GM12865 (cell line): Measurements from ENCODE around the gene HOXA1.

Experiments
- DNase-seq: peaks from one replicate; pipeline ENCODE4 v3.0.0; 2010; ENCODE audit warnings: low read depth
- H3K4me3 ChIP-seq: 2 replicates; pipeline ENCODE4 v1.5.1; 2011; ENCODE audit warnings: mild to moderate bottlenecking, low read depth, low read length, control low read depth
- CTCF ChIP-seq: IDR thresholded peaks from 2 replicates; pipeline ENCODE4 v1.5.1; 2011; ENCODE audit warnings: low read length, control low read depth, low read depth, inconsistent platforms; ENCODE audit not compliant: insufficient read depth; ENCODE audit errors: missing control alignments

HOXA1 gene

GRCh38 chr7:27106181-27106900 is 10.5 kb upstream of the HOXA1 start:
- DNase-seq, result no peak
- no peak for TF ChIP-seq CTCF
- no peak overlapping the region for H3K4me3 ChIP-seq

GRCh38 chr7:27105301-27106031 is 9.7 kb upstream of the HOXA1 start:
- no peak for TF ChIP-seq CTCF
- no peak overlapping the region for H3K4me3 ChIP-seq
- no peak for DNase-seq

GRCh38 chr7:27104341-27105058 is 8.7 kb upstream of the HOXA1 start:
- DNase-seq, result no peak
- no peak overlapping the region for H3K4me3 ChIP-seq
- no peak for TF ChIP-seq CTCF

GRCh38 chr7:27103489-27104226 is 7.9 kb upstream of the HOXA1 start:
- H3K4me3 ChIP-seq, result no peak overlapping the region
- no peak for DNase-seq
- no peak for TF ChIP-seq CTCF

- no peak for DNase-seq
- H3K4me3 ChIP-seq, result no peak within 1 kb of the TSS
- TF ChIP-seq CTCF, result no peak
These were observed 7.0 kb upstream of the HOXA1 start, which contains the start of gene HOXA2 for GRCh38 chr7:27102581-27103442. Gene HOXA2 (minus strand): TSS chr7:27102683. CDS start chr7:27102500, 183 bp downstream.
